GM03348 (cell line): ENCODE measurements around the gene SV2B.
"Not testable (repeated sequence)": the region's sequence is repeated elsewhere in the genome, so short reads cannot be mapped to it uniquely, and the experiment has no call there.

ENCODE experiments used
- DNase-seq: peaks from one replicate; pipeline ENCODE4 v3.0.0; 2012; ENCODE audit warnings: low spot score

The SV2B gene

GRCh38 chr15:91316126-91316525, 216.1 kb downstream of the SV2B start:
- DNase-seq, result no peak

GRCh38 chr15:91318516-91318915, 218.5 kb downstream of the SV2B start:
- DNase-seq, result no peak

GRCh38 chr15:91318931-91319330, 218.9 kb downstream of the SV2B start:
- no peak for DNase-seq

- no peak for DNase-seq
Measured at GRCh38 chr15:91319371-91320059, 219.5 kb downstream of the SV2B start.

GRCh38 chr15:91320101-91320500, 220.0 kb downstream of the SV2B start:
- DNase-seq, result no peak

GRCh38 chr15:91329914-91330313, 229.9 kb downstream of the SV2B start:
- no peak for DNase-seq

GRCh38 chr15:91331581-91331980, 231.5 kb downstream of the SV2B start:
- no peak for DNase-seq

GRCh38 chr15:91335702-91336101, 235.6 kb downstream of the SV2B start:
- no peak for DNase-seq

GRCh38 chr15:91336687-91337086, 236.6 kb downstream of the SV2B start:
- no peak for DNase-seq

GRCh38 chr15:91338766-91339165, 238.7 kb downstream of the SV2B start:
- peak; percentile 21 for DNase-seq

- no peak for DNase-seq
Measured at GRCh38 chr15:91342097-91342496, 242.0 kb downstream of the SV2B start.

- DNase-seq, result not testable (repeated sequence)
Measured at GRCh38 chr15:91344912-91345311, 244.9 kb downstream of the SV2B start.

GRCh38 chr15:91345736-91346135, 245.7 kb downstream of the SV2B start:
- DNase-seq, result no peak

GRCh38 chr15:91346259-91346658, 246.2 kb downstream of the SV2B start:
- DNase-seq, result no peak

- DNase-seq, result peak; percentile 19
Measured at GRCh38 chr15:91348752-91349500, 248.9 kb downstream of the SV2B start.
